ENCODE measurements around the gene LMX1B.

DNA sequence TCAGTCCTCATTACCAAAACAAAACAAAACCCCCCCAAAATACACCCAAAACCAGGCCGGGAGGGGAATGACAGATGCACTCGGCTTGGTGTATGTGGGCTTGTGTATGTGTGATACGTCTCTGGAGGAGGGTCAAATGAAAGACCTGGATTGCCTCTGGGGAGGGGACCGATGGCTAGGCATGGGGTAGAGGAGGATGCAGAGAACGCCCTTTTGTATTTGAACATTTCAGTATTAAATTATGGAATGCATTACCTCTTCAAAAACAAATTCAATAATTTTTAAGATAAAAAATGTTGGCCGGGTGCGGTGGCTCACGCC is 61.4 kb downstream of the LMX1B start:
- TF ChIP-seq TAF1 (IDR thresholded peaks at IDR 0.05; ENCODE audit: low read depth, low read length), result no peak
- no peak for TF ChIP-seq POLR2AphosphoS5 (IDR thresholded peaks at IDR 0.05; ENCODE audit: low read depth, low read length)
- no peak for TF ChIP-seq POLR2A (IDR thresholded peaks at IDR 0.05; ENCODE audit: low read depth, low read length)
- TF ChIP-seq SPI1 (IDR thresholded peaks at IDR 0.05; ENCODE audit: low read depth, low read length), result no peak
- no peak for TF ChIP-seq POU2F2 (IDR thresholded peaks at IDR 0.05; ENCODE audit: low read depth, low read length)

Measured in GM12891 (cell line).